GM12892 (cell line): ENCODE results near the gene SLC49A4.

Source experiments
- POLR2A ChIP-seq: IDR thresholded peaks from 2 replicates; pipeline ENCODE4 v1.6.1; 2011; ENCODE audit warnings: low read depth, low read length, control low read depth
- POLR2AphosphoS5 ChIP-seq: IDR thresholded peaks from 2 replicates; pipeline ENCODE4 v1.6.1; 2011; ENCODE audit warnings: low read depth, low read length, control low read depth

DNA sequence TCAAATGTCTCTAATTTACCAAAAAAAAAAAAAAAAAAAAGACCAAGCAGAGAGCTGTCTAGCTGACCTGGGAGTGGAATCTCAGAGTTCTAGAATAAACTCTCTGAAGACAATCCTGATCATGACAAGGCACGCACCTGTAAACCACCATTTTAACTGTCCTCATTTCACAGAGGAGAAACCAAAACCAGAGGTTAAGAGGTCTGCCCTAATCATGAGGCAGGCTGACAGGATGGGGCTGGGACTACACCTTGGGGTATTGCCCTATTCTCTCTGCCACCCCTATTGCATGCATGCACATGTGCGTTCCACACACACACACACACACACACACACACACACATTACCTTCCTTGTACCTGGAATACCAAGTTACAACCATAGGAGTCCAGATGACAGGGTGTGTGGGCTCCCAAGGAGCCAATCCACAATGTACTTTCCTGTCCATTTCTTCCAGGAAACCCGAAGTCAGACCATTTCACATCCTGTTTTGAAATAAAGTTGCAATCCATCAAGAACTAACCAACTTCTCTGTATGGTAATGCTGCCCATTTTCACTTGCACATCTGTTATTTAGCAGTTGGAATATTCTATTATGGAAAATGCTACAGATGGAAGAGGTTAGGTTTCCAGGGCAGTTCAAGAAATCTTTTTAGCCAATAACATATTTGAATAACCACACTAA lies 35.9 kb upstream of the SLC49A4 start:
- TF ChIP-seq POLR2A (no peak), POLR2AphosphoS5 (no peak)
